Trophoblast cell (in vitro differentiated cells and primary cell): Measurements from ENCODE around the gene UNC119.

Source experiments
- DNase-seq, 2 donors: peaks; one replicate each; pipeline ENCODE4 v3.0.0-alpha.2; 2016
- H2AFZ ChIP-seq: 2 replicates; pipeline ENCODE4 v1.6.1; 2013; ENCODE audit warnings: low read length, moderate library complexity, mild to moderate bottlenecking; ENCODE audit not compliant: insufficient read depth, poor library complexity
- H2AK5ac ChIP-seq: 2 replicates; pipeline ENCODE4 v1.6.1; 2013; ENCODE audit warnings: mild to moderate bottlenecking, low read length
- H2BK120ac ChIP-seq: 2 replicates; pipeline ENCODE4 v1.6.1; 2013; ENCODE audit warnings: low read length, mild to moderate bottlenecking, moderate library complexity; ENCODE audit not compliant: insufficient read depth, poor library complexity
- H2BK12ac ChIP-seq: 2 replicates; pipeline ENCODE4 v1.6.1; 2013; ENCODE audit warnings: mild to moderate bottlenecking, low read length, moderate library complexity
- H2BK5ac ChIP-seq: 2 replicates; pipeline ENCODE4 v1.6.1; 2013; ENCODE audit warnings: low read length, low read depth, moderate library complexity, mild to moderate bottlenecking; ENCODE audit not compliant: poor library complexity
- H3K14ac ChIP-seq: 2 replicates; pipeline ENCODE4 v1.6.1; 2013; ENCODE audit warnings: mild to moderate bottlenecking, low read length
- H3K18ac ChIP-seq: 2 replicates; pipeline ENCODE4 v1.6.1; 2013; ENCODE audit warnings: mild to moderate bottlenecking, low read length
- H3K23ac ChIP-seq: 2 replicates; pipeline ENCODE4 v1.6.1; 2013; ENCODE audit warnings: low read length
- H3K27ac ChIP-seq: 2 replicates; pipeline ENCODE4 v1.5.1; 2013; ENCODE audit warnings: low read depth, mild to moderate bottlenecking, inconsistent platforms, low read length, moderate library complexity
- H3K27me3 ChIP-seq: 2 replicates; pipeline ENCODE4 v1.6.1; 2013; ENCODE audit warnings: inconsistent platforms, mild to moderate bottlenecking, low read length, moderate library complexity; ENCODE audit not compliant: insufficient read depth
- H3K36me3 ChIP-seq, 2 experiments: 1 replicate in 1 of 2; 2 replicates in 1 of 2; pipeline ENCODE4 v1.6.1; 2013; ENCODE audit warnings: low read length in 2 of 2, mild to moderate bottlenecking in 2 of 2, moderate library complexity in 1 of 2; ENCODE audit not compliant: insufficient read depth in 2 of 2, control insufficient read depth in 1 of 2
- H3K4ac ChIP-seq: 2 replicates; pipeline ENCODE4 v1.6.1; 2013; ENCODE audit warnings: low read depth, mild to moderate bottlenecking, low read length, moderate library complexity
- H3K4me1 ChIP-seq, 2 experiments: 1 replicate in 1 of 2; 2 replicates in 1 of 2; pipeline ENCODE4 v1.6.1; 2013; ENCODE audit warnings: low read length in 2 of 2, mild to moderate bottlenecking in 2 of 2, moderate library complexity in 1 of 2; ENCODE audit not compliant: insufficient read depth in 2 of 2, control insufficient read depth in 1 of 2
- H3K4me2 ChIP-seq: 2 replicates; pipeline ENCODE4 v1.6.1; 2013; ENCODE audit warnings: inconsistent platforms, mild to moderate bottlenecking, low read length, moderate library complexity
- H3K4me3 ChIP-seq: 2 replicates; pipeline ENCODE4 v1.5.1; 2013; ENCODE audit warnings: mild to moderate bottlenecking, low read depth, low read length, inconsistent platforms
- H3K79me1 ChIP-seq: one replicate; pipeline ENCODE4 v1.6.1; 2013; ENCODE audit warnings: low read length
- H3K79me2 ChIP-seq: 2 replicates; pipeline ENCODE4 v1.6.1; 2013; ENCODE audit warnings: low read length, mild to moderate bottlenecking; ENCODE audit not compliant: control insufficient read depth, insufficient read depth, poor library complexity
- H3K9ac ChIP-seq: 2 replicates; pipeline ENCODE4 v1.6.1; 2013; ENCODE audit warnings: mild to moderate bottlenecking, low read length
- H3K9me3 ChIP-seq: 2 replicates; pipeline ENCODE4 v1.6.1; 2013; ENCODE audit warnings: low read depth, mild to moderate bottlenecking, control low read depth, inconsistent platforms, low read length; ENCODE audit not compliant: insufficient read depth
- H4K12ac ChIP-seq: 2 replicates; pipeline ENCODE4 v1.6.1; 2013; ENCODE audit warnings: low read depth, mild to moderate bottlenecking, low read length, moderate library complexity
- H4K8ac ChIP-seq: 2 replicates; pipeline ENCODE4 v1.6.1; 2013; ENCODE audit warnings: low read depth, mild to moderate bottlenecking, low read length, moderate library complexity
- H4K91ac ChIP-seq: one replicate; pipeline ENCODE4 v1.6.1; 2013; ENCODE audit warnings: low read depth, mild to moderate bottlenecking, low read length, moderate library complexity
- WGBS: extraction: QIAGEN DNeasy Blood & Tissue Kit; methylation state at CpG from one replicate; pipeline ENCODE4 v1.1.7; 2013; ENCODE audit warnings: missing lambda C conversion rate; ENCODE audit not compliant: insufficient read length, insufficient coverage; ENCODE audit errors: extremely low coverage; 5-methylcytosine and 5-hydroxymethylcytosine counted together

The UNC119 gene

DNA sequence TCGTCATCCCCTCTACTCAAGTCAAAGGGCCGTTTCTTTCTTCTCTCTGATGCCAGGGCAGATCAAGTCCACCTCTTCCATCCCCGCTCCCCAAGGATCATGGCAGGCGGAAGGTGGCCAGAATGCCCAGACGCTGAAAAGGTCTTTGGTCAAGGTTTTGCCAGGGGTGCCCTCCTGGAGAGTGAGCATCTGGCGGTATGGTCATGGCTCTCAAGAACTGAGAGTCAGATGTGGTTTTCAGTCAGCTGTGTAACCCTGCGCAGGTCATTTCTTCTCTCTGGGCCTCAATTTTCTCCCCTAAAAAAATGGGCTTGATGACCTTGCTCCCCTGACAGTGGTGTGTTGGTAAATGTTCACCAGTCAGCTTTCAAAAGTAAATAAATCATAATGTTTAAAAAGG lies 33.8 kb downstream of the UNC119 start:
- H3K9me3 ChIP-seq, result peaks cover 10% of the 10 kb centered on the region
- no peaks in the 10 kb centered on the region for H3K36me3 ChIP-seq
- H3K4me3 ChIP-seq, result no peak overlapping the region
- no peak overlapping the region for H4K8ac ChIP-seq
- H3K27ac ChIP-seq, result no peak overlapping the region
- WGBS, result no CpG with 5 or more reads among the region's 7 CpGs
- no peaks in the 10 kb centered on the region for H3K79me1 ChIP-seq
- H3K23ac ChIP-seq, result no peak overlapping the region
- H3K27me3 ChIP-seq, result no peaks in the 10 kb centered on the region
- H2AFZ ChIP-seq, result no peak overlapping the region
- no peak overlapping the region for H3K18ac ChIP-seq
- H3K4ac ChIP-seq, result no peak overlapping the region
- H3K9ac ChIP-seq, result no peak overlapping the region
- H2BK120ac ChIP-seq, result no peak overlapping the region
- H4K12ac ChIP-seq, result no peak overlapping the region
- H3K79me2 ChIP-seq, result no peaks in the 10 kb centered on the region
- H3K14ac ChIP-seq, result no peak overlapping the region
- no peak overlapping the region for H2AK5ac ChIP-seq
- no peak for DNase-seq
- no peak overlapping the region for H2BK12ac ChIP-seq
- H3K4me2 ChIP-seq, result no peak overlapping the region
- no peak overlapping the region for H4K91ac ChIP-seq
- H3K4me1 ChIP-seq, result no peaks in the 10 kb centered on the region
- no peak overlapping the region for H2BK5ac ChIP-seq

- Histone ChIP-seq H3K79me1 (no peaks in the 10 kb centered on the region), H3K27ac (no peak overlapping the region), H2BK120ac (no peak overlapping the region), H3K23ac (no peak overlapping the region), H3K36me3 (no peaks in the 10 kb centered on the region), H4K91ac (no peak overlapping the region), H3K4me2 (no peak overlapping the region), H4K8ac (no peak overlapping the region), H3K79me2 (no peaks in the 10 kb centered on the region), H2AK5ac (no peak overlapping the region), H2AFZ (no peak overlapping the region), H3K4me3 (no peak overlapping the region), H2BK5ac (no peak overlapping the region), H2BK12ac (no peak overlapping the region), H3K4me1 (no peaks in the 10 kb centered on the region), H3K14ac (no peak overlapping the region), H3K4ac (no peak overlapping the region), H3K18ac (no peak overlapping the region), H4K12ac (no peak overlapping the region), H3K9me3 (peaks cover 10% of the 10 kb centered on the region), H3K27me3 (no peaks in the 10 kb centered on the region), H3K9ac (no peak overlapping the region)
- WGBS, result no CpG with 5 or more reads among the region's 6 CpGs
- DNase-seq, result no peak
Observed at GRCh38 chr17:28518132-28518531, 34.3 kb downstream of the UNC119 start.

- Histone ChIP-seq H3K4me3 (no peak overlapping the region), H3K14ac (no peak overlapping the region), H4K91ac (no peak overlapping the region), H2AFZ (no peak overlapping the region), H4K12ac (no peak overlapping the region), H3K4me2 (no peak overlapping the region), H3K79me2 (no peaks in the 10 kb centered on the region), H2BK5ac (no peak overlapping the region), H3K79me1 (no peaks in the 10 kb centered on the region), H3K18ac (no peak overlapping the region), H3K9me3 (peaks cover 10% of the 10 kb centered on the region), H3K4me1 (no peaks in the 10 kb centered on the region), H2AK5ac (no peak overlapping the region), H2BK120ac (no peak overlapping the region), H3K23ac (no peak overlapping the region), H3K27me3 (no peaks in the 10 kb centered on the region), H2BK12ac (no peak overlapping the region), H3K36me3 (no peaks in the 10 kb centered on the region), H3K4ac (no peak overlapping the region), H4K8ac (no peak overlapping the region), H3K27ac (no peak overlapping the region), H3K9ac (no peak overlapping the region)
- WGBS, result no CpG with 5 or more reads among the region's 1 CpG
- no peak for DNase-seq
Observed at GRCh38 chr17:28515518-28515917, 36.9 kb downstream of the UNC119 start.

DNA sequence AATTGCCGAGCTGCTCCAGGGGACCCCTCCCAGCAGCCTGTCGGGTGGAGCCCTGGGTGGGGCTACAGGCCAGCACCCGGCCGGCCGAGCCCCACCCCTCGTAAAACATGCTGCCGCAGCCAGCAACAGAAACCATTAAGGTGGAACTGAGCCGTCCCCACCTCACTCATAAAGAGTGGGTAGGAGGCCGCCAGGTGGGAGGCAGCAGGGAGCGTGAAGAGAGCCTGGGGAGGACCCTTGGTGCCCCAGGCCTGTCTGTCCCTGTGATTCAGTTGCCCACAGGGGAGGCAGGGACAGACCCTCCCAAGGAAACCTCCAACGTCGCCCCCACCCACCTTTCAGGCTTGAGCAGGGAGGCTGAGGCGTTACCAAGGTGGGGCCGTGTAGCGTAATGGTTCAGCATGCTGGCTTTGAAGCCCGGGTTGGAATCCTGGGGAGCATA lies 37.8 kb downstream of the UNC119 start:
- Histone ChIP-seq H2AK5ac (no peak overlapping the region), H3K18ac (no peak overlapping the region), H3K79me2 (no peaks in the 10 kb centered on the region), H3K4me2 (no peak overlapping the region), H2BK12ac (no peak overlapping the region), H3K9me3 (peaks cover 10% of the 10 kb centered on the region), H4K8ac (no peak overlapping the region), H3K4ac (no peak overlapping the region), H2AFZ (no peak overlapping the region), H3K79me1 (no peaks in the 10 kb centered on the region), H2BK5ac (no peak overlapping the region), H3K14ac (no peak overlapping the region), H3K9ac (no peak overlapping the region), H3K4me1 (no peaks in the 10 kb centered on the region), H2BK120ac (no peak overlapping the region), H3K4me3 (no peak overlapping the region), H3K27me3 (no peaks in the 10 kb centered on the region), H3K23ac (no peak overlapping the region), H4K12ac (no peak overlapping the region), H3K27ac (no peak overlapping the region), H3K36me3 (no peaks in the 10 kb centered on the region), H4K91ac (no peak overlapping the region)
- DNase-seq, result no peak
- WGBS, result no CpG with 5 or more reads among the region's 16 CpGs
